ENCODE results near the gene PLEKHM3. TPM values are rescaled to one million over a fixed set of nuclear protein-coding genes. Genes with fewer than 3 reads are reported as not detected.

The PLEKHM3 gene
- total RNA-seq, 1 donor from 2014 or later, result 9.1 TPM

DNA sequence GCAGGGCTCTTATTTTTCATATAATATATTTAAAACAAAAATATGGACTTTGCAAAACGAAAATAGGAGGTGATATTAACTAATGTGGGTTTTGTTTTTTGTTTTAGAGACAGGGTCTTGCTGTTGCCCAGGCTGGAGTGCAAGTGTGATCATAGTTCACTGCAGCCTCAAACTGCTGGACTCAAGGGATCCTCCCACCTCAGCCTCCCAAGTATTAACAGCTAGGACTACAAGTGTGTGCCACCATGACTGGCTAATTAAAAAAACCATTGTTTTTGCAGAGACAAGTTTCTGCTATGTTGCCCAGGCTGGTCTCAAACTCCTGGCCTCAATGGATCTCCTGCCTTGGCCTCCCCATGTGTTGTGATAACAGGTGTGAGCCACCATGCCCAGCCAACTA is 185.2 kb downstream of the PLEKHM3 start:
- H3K4me1 Mint-ChIP-seq (ENCODE audit: low read depth), result peaks cover 10% of the 10 kb centered on the region
- H3K4me3 Mint-ChIP-seq (ENCODE audit: unreplicated experiment), result no peak overlapping the region
- no peaks in the 10 kb centered on the region for H3K36me3 Mint-ChIP-seq (ENCODE audit: low read depth)
- DNase-seq (ENCODE audit: low spot score), result no peak
- TF ChIP-seq CTCF (IDR thresholded peaks at IDR 0.05), result no peak
- no peaks in the 10 kb centered on the region for H3K27me3 Mint-ChIP-seq (ENCODE audit: low read depth)
- H3K27ac Mint-ChIP-seq (ENCODE audit: unreplicated experiment), result no peak overlapping the region
- no peaks in the 10 kb centered on the region for H3K9me3 Mint-ChIP-seq (ENCODE audit: low read depth)

GRCh38 chr2:207839575-207839974 is 185.8 kb downstream of the PLEKHM3 start:
- H3K4me3 Mint-ChIP-seq (ENCODE audit: unreplicated experiment), result no peak overlapping the region
- TF ChIP-seq CTCF (IDR thresholded peaks at IDR 0.05), result no peak
- H3K27ac Mint-ChIP-seq (ENCODE audit: unreplicated experiment), result no peak overlapping the region
- no peaks in the 10 kb centered on the region for H3K9me3 Mint-ChIP-seq (ENCODE audit: low read depth)
- no peaks in the 10 kb centered on the region for H3K27me3 Mint-ChIP-seq (ENCODE audit: low read depth)
- no peaks in the 10 kb centered on the region for H3K36me3 Mint-ChIP-seq (ENCODE audit: low read depth)
- H3K4me1 Mint-ChIP-seq (ENCODE audit: low read depth), result peaks cover 10% of the 10 kb centered on the region
- DNase-seq (ENCODE audit: low spot score), result no peak

- Mint-ChIP-seq H3K36me3 (ENCODE audit: low read depth) (no peaks in the 10 kb centered on the region), H3K27ac (ENCODE audit: unreplicated experiment) (no peak overlapping the region)
Observed at GRCh38 chr2:207839028-207839427, 186.3 kb downstream of the PLEKHM3 start.

DNA sequence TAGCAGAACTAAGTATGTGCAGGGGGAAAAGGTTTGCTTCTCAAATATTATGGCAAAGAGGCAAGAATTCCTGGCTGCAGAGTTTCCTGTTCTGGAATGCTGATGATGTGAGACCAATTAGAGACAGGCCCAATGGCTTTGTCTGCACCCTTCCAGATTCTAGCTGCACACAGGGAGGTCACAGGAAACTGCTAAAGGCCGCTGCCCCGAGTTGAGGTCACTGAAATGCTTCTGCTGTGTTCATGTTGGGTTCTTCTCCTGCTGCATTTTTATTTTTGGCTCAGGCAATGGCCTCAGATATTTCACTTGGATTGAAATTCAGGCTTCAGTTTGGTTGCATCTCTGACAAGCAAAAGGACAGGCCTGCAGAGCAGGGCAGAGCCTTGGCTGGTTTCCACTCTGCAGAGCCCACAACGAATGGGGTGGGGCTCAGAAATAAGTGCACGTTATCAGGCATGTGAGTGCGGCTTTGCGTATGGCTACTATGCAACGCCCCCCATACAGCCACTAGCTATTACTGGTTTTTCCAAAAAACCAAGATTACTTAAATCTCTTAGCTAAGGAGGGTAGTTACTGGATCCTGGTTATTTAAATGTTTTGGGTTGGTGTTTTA is 188.7 kb downstream of the PLEKHM3 start:
- Mint-ChIP-seq H3K4me1 (ENCODE audit: low read depth) (peaks cover 10% of the 10 kb centered on the region), H3K9me3 (ENCODE audit: low read depth) (no peaks in the 10 kb centered on the region), H3K27ac (ENCODE audit: unreplicated experiment) (no peak overlapping the region), H3K27me3 (ENCODE audit: low read depth) (no peaks in the 10 kb centered on the region), H3K36me3 (ENCODE audit: low read depth) (no peaks in the 10 kb centered on the region), H3K4me3 (ENCODE audit: unreplicated experiment) (no peak overlapping the region)
- TF ChIP-seq CTCF (IDR thresholded peaks at IDR 0.05), result no peak
- no peak for DNase-seq (ENCODE audit: low spot score)

More at GRCh38 chr2:207839028-207839427, 186.3 kb downstream of the PLEKHM3 start:
- H3K4me3 Mint-ChIP-seq (ENCODE audit: unreplicated experiment), result no peak overlapping the region
- peaks cover 10% of the 10 kb centered on the region for H3K4me1 Mint-ChIP-seq (ENCODE audit: low read depth)
- no peak for TF ChIP-seq CTCF (IDR thresholded peaks at IDR 0.05)
- no peaks in the 10 kb centered on the region for H3K27me3 Mint-ChIP-seq (ENCODE audit: low read depth)
- no peak for DNase-seq (ENCODE audit: low spot score)
- no peaks in the 10 kb centered on the region for H3K9me3 Mint-ChIP-seq (ENCODE audit: low read depth)

- Mint-ChIP-seq H3K27me3 (ENCODE audit: low read depth) (no peaks in the 10 kb centered on the region), H3K9me3 (ENCODE audit: low read depth) (no peaks in the 10 kb centered on the region), H3K4me1 (ENCODE audit: low read depth) (peaks cover 10% of the 10 kb centered on the region), H3K27ac (ENCODE audit: unreplicated experiment) (no peak overlapping the region), H3K36me3 (ENCODE audit: low read depth) (no peaks in the 10 kb centered on the region), H3K4me3 (ENCODE audit: unreplicated experiment) (no peak overlapping the region)
- DNase-seq (ENCODE audit: low spot score), result no peak
- TF ChIP-seq CTCF (IDR thresholded peaks at IDR 0.05), result no peak
Observed at GRCh38 chr2:207835805-207836204, 189.5 kb downstream of the PLEKHM3 start.

Data from chondrocyte (in vitro differentiated cells).